B cell (primary cell): ENCODE results near the gene LEMD1.
"Not testable (repeated sequence)": the region's sequence is repeated elsewhere in the genome, so short reads cannot be mapped to it uniquely, and the experiment has no call there.

Experiments
- EZH2 ChIP-seq: IDR thresholded peaks from 2 replicates; pipeline ENCODE4 v1.6.1; 2012; ENCODE audit warnings: borderline replicate concordance, low read depth, mild to moderate bottlenecking, moderate library complexity, low read length; ENCODE audit not compliant: insufficient read depth, poor library complexity, severe bottlenecking
- TF ChIP-seq, protein P1 (sequence below): fragments of 200-600 bp; IDR thresholded peaks from one replicate; pipeline ENCODE4 v1.8.0; 2022; ENCODE audit warnings: antibody characterized with exemption, mild to moderate bottlenecking

DNA sequence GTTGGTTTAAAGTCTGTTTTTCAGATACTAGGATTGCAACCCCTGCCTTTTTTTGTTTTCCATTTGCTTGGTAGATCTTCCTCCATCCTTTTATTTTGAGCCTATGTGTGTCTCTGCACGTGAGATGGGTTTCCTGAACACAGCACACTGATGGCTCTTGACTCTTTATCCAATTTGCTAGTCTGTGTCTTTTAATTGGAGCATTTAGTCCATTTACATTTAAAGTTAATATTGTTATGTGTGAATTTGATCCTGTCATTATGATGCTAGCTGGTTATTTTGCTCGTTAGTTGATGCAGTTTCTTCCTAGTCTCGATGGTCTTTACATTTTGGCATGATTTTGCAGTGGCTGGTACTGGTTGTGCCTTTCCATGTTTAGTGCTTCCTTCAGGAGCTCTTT lies 17.4 kb downstream of the LEMD1 start:
- TF ChIP-seq, protein P1, sequence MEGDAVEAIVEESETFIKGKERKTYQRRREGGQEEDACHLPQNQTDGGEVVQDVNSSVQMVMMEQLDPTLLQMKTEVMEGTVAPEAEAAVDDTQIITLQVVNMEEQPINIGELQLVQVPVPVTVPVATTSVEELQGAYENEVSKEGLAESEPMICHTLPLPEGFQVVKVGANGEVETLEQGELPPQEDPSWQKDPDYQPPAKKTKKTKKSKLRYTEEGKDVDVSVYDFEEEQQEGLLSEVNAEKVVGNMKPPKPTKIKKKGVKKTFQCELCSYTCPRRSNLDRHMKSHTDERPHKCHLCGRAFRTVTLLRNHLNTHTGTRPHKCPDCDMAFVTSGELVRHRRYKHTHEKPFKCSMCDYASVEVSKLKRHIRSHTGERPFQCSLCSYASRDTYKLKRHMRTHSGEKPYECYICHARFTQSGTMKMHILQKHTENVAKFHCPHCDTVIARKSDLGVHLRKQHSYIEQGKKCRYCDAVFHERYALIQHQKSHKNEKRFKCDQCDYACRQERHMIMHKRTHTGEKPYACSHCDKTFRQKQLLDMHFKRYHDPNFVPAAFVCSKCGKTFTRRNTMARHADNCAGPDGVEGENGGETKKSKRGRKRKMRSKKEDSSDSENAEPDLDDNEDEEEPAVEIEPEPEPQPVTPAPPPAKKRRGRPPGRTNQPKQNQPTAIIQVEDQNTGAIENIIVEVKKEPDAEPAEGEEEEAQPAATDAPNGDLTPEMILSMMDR = not testable (repeated sequence)
- TF ChIP-seq EZH2 = not testable (repeated sequence)
